Measurements from ENCODE around the gene GPX4.

GPX4 gene

DNA sequence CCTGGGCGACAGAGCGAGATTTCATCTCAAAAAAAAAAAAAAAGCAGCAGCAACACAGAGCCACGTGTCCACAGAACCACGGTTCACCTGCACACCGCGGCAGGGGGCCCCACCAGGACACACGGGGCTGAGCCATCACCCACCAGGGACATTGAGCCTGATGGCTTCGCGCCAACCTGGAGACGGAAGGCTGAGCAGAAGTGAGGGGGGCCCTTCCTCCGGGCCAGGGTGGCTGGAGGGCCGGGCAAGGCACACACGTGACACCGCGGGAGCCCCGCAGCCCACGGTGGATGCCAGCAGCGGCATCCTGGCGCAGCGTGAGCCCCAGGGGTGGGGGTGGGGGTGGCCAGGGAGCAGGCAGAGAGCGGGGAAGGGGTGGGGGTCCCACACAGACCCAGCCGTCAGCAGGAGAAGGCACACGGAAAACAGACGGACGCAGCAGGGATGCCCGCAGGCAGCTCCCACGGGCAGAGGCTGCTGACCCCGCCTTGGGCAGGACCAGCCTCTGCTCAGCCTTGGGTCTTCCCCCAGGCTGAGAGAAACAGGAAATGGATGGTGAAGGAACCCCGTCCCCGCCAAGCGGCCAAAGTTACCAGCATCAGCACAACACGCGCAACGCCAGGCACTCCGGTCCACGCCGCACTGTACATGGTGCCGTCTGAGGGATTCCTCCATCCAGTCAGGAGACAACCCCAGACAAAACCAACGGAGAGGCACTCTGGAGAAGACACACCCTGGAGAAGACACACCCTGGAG, 36.7 kb downstream of the GPX4 start:
- H3K4me3 ChIP-seq (ENCODE audit: low read length), result no peak overlapping the region
- TF ChIP-seq, protein P1, sequence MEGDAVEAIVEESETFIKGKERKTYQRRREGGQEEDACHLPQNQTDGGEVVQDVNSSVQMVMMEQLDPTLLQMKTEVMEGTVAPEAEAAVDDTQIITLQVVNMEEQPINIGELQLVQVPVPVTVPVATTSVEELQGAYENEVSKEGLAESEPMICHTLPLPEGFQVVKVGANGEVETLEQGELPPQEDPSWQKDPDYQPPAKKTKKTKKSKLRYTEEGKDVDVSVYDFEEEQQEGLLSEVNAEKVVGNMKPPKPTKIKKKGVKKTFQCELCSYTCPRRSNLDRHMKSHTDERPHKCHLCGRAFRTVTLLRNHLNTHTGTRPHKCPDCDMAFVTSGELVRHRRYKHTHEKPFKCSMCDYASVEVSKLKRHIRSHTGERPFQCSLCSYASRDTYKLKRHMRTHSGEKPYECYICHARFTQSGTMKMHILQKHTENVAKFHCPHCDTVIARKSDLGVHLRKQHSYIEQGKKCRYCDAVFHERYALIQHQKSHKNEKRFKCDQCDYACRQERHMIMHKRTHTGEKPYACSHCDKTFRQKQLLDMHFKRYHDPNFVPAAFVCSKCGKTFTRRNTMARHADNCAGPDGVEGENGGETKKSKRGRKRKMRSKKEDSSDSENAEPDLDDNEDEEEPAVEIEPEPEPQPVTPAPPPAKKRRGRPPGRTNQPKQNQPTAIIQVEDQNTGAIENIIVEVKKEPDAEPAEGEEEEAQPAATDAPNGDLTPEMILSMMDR (conservative IDR thresholded peaks at IDR 0.05; ENCODE audit: low read depth, low read length), result no peak

GRCh38 chr19:1141944-1142343, 38.1 kb downstream of the GPX4 start:
- no peak overlapping the region for H3K4me3 ChIP-seq (ENCODE audit: low read length)
- no peak for DNase-seq (ENCODE audit: low read depth)
- TF ChIP-seq, protein P1 (conservative IDR thresholded peaks at IDR 0.05; ENCODE audit: low read depth, low read length), result no peak

More for the DNA sequence above, 36.7 kb downstream of the GPX4 start:
- no peak for DNase-seq (ENCODE audit: low read depth)

- no peak overlapping the region for H3K4me3 ChIP-seq (ENCODE audit: low read length)
Observed at GRCh38 chr19:1143828-1144399, 40.1 kb downstream of the GPX4 start.

DNA sequence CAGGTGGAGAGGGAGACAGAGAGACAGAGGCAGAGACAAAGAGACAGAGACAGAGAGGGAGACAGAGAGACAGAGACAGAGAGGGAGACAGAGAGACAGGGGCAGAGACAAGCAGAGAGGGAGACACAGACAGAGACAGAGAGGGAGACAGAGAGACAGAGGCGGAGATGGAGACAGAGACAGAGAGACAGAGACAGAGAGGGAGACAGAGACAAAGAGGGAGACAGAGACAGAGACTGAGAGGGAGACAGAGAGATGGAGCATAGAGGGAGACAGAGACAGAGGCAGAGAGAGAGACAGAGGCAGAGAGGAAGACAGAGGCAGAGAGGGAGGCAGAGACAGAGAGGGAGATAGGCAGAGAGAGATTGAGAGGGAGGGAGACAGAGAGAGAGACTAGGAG, 40.9 kb downstream of the GPX4 start:
- TF ChIP-seq, protein P1 (conservative IDR thresholded peaks at IDR 0.05; ENCODE audit: low read depth, low read length), result no peak
- H3K4me3 ChIP-seq (ENCODE audit: low read length), result no peak overlapping the region
- DNase-seq (ENCODE audit: low read depth), result no peak

More at GRCh38 chr19:1143828-1144399, 40.1 kb downstream of the GPX4 start:
- TF ChIP-seq, protein P1 (conservative IDR thresholded peaks at IDR 0.05; ENCODE audit: low read depth, low read length), result no peak
- no peak for DNase-seq (ENCODE audit: low read depth)

DNA sequence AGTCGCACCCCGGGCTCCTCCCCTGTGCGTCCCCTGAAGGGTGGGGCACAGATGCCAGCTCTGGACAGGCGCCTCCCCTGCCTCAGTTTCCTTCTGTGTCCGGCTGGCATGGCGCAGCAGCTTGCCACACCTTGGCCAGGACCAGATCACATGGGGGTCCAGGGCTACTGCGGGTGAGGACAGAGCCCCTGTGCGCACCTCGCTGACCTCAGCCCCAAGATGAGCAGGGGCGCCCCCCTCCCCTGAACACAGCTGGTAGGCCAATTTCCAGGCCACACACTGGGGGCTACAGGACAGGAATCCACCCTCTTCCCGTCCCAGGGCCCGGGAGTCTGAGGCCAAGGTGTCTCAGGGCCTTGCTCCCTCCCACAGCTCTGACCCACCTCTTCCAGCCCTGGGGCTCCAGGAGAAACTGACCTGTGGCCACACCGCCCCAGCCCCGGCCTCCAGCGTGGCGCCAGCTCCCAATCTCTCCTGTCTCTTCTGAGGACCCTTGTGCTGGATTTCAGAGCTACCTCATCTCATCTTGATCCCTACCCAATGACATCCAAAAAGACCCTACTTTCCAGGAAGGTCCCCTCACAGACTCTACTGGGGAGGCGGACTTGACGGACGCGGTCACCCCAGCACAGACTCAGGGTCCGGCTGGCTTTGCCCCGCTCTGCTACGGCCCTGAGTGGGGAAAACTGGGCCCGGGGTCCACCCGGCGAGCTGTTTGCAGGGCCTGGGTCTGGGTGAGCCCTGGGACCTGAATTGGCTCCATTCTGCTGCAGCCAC, 42.0 kb downstream of the GPX4 start:
- DNase-seq (ENCODE audit: low read depth), result no peak
- TF ChIP-seq, protein P1 (conservative IDR thresholded peaks at IDR 0.05; ENCODE audit: low read depth, low read length), result no peak
- no peak overlapping the region for H3K4me3 ChIP-seq (ENCODE audit: low read length)

GRCh38 chr19:1146412-1146699, 42.6 kb downstream of the GPX4 start:
- TF ChIP-seq, protein P1 (conservative IDR thresholded peaks at IDR 0.05; ENCODE audit: low read depth, low read length), result no peak
- DNase-seq (ENCODE audit: low read depth), result no peak

More at GRCh38 chr19:1146412-1146699, 42.6 kb downstream of the GPX4 start:
- no peak overlapping the region for H3K4me3 ChIP-seq (ENCODE audit: low read length)

Data from retinal pigment epithelial cell (primary cell).